Effector CD4-positive, alpha-beta T cell (primary cell): ENCODE data around the gene SCN4A.
"Not testable (repeated sequence)": the region's sequence is repeated elsewhere in the genome, so short reads cannot be mapped to it uniquely, and the experiment has no call there.

Source experiments
- DNase-seq: peaks from one replicate; pipeline ENCODE4 v3.0.0-alpha.2; 2020

The SCN4A gene

DNA sequence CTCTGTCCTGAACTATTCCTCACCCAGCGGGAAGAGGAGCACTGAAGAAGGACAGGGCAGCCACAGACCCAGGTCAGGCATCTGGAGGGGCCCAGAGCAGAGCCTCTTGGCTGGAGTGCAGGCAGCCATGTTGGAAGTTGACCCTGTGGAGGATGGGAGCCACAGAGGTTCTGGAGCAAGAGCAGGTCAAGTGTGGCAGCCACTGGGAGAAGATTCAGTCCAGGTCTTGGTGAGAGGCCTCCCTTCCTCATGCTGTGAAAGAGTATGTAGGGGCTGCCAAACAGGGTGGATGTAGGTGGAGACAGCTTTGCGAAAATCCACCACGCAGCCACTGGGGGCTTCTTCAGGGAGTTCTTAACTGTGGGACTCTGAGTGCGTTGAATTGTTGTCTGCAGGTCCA lies 40.0 kb downstream of the SCN4A start:
- DNase-seq = no peak

DNA sequence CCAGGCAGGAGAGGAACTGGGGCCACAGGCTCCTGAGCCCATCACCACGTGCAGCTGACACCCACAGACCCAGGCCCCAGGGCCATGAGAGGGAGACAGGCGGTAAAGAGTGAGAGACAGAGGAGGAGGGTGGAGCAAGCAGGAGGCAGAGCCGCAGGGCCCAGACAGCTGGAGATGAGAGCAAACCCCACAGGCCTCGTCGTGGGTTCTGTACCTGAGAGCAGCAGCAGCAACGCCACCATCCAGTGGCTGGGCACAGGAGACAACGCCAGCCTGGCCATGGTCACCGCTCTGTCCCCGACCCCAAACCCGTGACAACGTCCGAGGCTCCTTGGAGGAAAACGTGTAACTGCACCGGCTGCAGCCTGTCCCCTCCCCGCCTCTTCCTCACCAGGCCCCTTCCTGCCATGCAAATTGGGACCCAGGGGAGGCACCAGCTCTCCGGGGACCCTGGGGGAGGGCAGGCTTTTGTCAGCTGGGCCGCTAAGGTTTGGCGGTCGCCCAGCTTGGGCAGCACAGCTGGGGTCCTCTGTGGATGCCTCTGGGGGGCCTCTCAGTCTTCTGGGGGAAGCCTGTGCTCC lies 40.6 kb downstream of the SCN4A start, which contains the start of gene CD79B:
Gene CD79B, minus strand, starts transcription at position 351 of the 581 bp plus-strand sequence. Its CDS starts 70 bp downstream, at position 281.
- no peak for DNase-seq

DNA sequence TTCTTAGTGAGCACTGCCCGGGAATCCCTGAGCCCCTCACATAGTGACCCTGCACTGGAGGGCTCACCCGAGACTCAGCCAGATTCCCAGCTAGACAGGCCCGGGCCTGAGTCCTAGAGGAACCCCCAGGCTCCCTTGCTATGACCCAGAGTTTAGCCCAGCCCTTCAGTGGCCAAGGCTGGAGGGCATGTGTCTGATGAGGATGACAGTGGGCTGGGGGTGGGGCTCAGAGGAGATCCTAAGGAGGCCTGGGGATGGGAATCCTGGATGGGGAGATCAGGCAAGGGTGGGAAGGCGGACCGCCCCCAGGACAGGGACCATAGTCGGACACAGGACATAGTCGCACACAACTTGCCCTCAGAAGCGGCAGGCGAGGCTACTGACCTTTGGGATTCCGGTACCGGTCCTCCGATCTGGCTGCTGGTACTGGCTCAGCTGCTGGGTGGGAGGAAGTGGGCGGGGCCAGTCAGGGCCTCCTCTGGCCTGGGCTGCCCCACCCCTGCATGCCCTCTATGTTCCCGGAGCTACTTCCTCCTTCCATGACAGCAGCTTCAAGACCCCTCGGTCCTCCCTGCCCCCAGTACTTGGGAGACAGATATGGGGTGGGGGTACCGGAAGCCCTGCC lies 41.7 kb downstream of the SCN4A start:
- DNase-seq = peak; percentile 41

DNA sequence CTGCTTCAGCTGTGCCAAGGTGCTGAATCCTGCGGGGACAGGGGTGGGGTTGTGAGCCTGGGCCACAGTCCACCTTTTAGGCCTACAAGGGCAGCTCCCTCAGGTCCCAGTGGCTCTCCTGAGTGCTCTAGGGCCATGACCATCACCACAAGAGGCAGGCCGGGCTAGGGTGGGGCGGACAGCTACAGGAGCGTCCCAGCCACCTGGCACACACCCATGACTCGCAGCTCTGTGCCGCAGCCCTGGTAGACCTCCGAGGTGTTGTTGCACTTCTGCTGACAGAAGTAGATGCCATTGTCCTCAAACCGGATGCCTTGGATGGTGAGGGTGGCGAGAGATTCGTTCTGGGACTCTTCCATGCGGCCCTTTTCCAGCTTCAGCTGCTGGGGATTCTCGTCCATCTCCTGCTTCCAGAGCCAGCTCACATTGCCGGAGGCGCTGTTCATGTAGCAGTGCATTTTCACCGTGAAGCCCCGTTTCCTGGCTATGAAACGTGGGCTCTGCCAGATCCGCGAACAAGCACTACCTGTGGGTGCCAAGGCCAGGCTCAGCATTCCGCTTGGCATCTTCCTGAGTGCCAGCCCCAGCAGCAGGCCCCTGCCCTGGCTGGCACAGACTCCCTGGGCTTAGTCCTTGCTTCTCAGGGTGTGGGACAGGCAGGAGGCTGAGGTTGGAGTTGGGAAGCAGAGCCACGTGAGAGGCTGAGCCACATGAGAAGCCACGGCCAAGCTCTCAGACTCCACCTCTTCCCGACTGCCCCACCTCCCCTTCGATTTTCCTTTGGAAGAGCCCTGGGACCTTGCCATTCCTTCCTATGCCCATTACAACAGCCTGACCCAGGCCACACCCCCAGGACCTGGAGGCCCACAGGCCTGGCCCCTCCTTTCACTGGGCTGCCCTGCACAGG lies 42.6 kb downstream of the SCN4A start:
- no peak for DNase-seq

DNA sequence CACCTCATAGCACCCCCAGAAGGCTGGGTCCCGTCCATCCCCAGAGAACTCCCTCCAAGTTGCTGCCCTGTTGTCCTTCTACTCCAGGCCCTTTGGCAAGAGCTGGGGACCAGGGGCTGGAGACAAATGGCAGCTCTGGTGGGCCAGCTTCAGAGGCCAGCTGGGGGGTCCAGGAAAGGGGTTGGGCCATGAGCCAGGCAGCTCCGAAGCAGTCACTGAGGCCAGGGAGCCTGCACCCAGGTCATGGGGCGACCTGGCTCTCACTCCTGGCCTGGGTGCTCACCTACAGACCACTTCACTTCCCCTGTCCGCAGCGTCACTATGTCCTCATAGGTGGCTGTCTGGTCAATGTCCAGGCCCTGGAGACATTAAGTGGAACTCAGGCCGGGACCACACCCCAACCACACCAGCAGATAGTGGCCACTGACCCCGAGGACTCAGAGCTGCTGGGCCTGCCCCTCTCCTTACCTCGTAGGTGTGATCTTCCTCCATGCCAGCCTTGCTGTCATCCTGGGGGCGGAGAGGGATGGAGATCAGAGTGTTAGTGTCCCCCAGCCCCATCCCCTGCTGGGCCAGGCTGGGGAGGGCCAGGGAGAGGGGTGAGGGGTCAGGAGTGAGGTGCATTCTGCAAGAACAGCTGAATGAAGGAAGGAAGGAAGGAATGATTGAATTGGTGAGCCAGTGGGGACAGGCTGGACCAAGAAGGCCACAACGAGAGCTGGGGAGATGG lies 43.6 kb downstream of the SCN4A start:
- no peak for DNase-seq

DNA sequence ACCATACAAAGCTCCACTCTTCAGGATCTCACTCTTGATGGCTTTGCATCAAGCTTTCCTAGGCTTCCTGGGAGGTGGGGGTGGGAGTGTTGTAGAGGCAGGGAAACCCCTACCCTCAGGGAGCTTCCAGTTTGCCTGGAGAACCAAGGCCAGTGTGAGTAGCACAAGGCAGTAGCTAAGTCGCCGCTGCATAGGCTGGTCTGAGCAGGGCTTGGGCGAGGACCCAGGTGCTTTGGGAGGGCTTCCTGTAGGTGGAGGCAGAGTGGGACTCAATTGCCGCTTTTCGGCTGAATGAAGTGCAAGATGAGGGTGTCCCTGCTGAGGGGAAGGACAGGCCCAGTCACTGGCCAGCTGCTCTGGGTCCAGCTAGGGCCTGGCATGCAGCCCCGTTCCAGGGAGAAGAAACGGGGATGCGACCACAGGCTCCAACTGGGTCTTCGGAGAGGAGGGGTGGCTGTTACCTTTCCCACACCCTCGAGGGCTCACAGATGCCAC lies 44.5 kb downstream of the SCN4A start:
- no peak for DNase-seq

DNA sequence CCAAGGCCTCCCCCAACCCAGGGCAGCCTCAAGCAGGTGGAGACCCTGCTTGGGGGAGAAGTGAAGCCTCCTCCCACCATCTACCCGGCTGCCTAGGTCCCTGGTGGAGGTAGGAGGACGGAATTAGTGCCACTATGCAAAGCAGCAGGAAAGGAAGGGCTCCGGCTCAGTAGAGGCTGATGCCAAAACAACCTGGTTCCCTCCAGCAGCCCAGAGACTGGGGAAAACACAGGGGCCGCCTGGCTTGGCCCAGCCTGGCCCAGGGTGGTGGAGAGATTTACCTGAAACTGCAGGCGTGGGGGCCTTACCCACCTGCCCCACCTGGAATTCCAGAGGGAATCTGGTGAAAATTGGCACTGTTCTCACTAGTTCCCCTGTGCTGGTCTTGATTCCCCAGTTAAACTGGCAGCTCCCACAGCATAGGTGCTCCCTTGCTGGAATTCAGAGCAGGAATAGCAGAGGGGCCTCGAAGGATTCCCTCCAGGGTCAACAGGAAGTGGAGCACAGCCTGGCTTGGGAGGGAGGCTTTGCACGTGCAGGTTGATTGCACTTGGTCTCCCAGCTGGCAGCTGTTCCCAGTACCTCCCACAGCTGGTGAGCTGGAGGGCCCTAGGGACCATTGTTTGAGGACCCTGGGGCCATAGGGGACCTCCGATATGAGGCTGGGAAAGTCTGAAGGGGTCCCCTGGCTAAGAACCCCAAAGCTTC lies 45.1 kb downstream of the SCN4A start:
- DNase-seq = no peak

DNA sequence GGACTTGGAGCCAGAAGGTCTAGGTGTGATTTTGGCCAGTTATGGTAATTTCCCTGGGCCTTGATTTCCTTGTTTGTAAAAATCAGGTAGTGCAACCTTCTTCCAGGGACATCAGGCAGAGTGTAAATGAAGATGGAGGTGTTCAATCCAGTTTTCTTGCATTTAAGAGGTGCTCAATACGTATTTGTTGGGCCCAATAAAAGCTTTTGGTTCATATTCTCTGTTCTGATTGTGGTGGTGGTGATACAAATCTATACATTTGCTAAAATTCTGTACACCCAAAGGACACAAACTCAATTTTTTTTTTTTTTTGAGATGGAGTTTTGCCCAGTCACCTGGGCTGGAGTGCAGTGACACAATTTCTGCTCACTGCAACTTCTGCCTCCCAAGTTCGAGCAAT lies 46.6 kb downstream of the SCN4A start:
- no peak for DNase-seq

DNA sequence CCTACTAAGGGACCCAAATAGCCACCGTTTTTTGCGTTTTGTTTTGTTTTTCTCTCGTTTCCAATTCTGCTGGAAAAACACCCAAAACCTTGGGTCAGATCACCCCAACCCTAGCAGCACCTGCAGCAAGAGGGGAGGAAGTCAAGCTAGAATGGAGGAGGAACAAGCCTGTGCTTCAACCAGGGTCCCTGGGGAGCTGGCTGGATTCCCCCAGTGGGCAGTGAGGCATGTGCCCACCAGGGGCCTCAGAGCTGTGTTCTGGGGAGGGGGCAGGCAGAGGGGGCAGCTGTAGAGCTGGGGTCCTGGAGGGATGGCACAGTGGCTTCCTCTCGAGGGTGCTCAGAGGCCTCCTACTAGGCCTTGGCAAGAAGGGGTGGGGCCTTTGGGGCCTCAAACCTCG lies 47.1 kb downstream of the SCN4A start:
- DNase-seq = no peak

DNA sequence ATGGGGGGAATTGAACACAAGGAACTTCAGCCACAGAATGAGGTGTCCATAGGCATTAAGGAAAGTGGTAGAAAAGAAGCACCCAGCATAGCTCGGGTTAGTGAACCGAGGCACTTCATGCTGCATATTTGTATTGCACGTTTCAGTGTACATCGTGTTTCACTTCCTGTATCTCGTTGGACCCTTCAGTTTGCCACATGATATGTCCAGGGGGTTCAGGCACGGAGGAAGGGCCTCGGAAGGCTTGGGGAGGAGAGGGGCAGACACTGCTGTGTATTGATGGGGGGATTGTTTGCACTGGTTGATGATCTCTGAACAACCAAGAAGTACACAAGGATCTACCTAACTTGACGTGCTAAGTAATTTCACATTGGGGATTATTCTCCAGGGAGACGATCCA lies 50.3 kb downstream of the SCN4A start:
- not testable (repeated sequence) for DNase-seq

DNA sequence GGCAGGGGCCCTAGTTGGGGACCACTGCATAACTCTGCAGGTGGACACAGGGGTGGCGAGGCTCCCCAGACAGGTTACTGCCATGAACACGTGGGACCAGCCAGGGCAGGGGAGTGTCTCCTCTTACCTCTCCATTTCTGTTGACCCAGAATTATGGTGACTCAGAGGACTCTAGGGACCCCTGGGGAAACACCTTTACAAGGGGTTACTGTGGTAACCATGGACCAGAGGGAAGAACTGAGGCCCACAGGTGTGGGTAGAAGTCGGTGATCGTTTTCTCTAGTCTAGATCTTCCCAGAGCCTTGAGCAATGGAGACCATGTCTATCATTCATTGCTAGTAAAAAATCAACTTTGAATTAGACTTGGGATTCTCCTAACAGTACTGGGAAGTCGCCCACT lies 51.9 kb downstream of the SCN4A start:
- not testable (repeated sequence) for DNase-seq

DNA sequence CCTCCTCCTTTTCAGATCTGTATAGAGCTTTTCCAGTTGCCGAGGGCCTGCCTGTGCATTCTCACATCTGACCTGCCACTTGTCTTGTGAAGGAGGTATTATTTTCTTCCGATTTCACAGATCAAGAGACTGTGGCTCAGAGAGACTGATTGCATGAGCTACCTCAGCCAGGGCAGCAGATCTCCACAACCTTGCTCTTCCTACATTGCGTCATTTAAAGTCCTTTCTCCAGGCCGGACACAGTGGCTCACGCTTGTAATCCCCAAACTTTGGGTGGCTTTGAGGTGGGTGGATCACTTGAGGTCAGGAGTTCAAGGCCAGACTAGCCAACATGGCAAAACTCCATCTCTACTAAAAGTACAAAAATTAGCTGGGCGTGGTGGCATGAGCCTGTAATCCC lies 52.7 kb downstream of the SCN4A start:
- DNase-seq = not testable (repeated sequence)

DNA sequence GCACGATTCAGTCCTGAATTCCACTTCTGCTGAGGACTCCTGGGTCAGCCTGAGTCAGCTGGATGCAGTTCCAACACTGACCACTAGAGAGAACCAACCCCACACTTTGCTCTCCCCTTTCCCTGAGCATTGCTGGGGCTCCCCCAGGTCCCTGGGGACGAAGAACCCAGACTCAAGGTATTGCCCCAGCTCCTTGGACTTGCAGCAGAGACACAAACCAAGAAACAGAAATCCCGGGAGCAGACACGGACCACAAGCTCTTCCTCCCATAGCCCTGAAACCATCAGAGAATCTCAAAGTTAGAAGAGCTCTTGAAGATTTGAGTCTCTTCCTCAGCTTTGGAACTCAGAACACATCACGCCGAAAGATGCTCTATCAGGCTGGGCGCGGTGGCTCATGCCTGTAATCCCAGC lies 53.4 kb downstream of the SCN4A start:
- DNase-seq = peak; percentile 67

DNA sequence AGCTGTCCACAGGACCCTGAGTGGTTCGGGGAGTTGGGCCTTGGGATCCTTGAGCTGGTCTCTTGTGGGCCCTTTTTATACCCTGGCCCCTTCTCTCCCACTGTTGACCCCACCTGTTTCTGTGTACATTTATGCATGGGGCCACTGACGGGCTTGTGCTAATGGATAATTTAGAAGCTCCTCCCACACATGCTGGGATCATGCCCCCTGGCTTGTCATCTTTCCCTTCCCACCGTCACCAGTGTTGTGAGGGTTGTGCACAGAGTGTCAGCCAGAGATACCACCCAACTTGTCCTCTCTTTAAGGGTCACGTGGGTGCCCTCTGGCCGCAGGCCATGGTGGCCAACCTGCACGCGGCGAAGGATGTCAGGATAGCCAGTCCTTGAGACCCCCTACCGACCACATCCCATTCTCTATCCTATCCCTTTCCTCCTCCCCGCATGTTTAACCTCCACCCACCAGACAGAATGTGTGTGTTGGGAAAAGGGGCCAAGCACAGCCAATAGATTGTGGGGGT lies 53.9 kb downstream of the SCN4A start, which contains the start of gene GH1:
Gene GH1, minus strand, starts transcription at position 51 of the 517 bp plus-strand sequence. CDS start 63 bp downstream, outside the sequence.
- not testable (repeated sequence) for DNase-seq

DNA sequence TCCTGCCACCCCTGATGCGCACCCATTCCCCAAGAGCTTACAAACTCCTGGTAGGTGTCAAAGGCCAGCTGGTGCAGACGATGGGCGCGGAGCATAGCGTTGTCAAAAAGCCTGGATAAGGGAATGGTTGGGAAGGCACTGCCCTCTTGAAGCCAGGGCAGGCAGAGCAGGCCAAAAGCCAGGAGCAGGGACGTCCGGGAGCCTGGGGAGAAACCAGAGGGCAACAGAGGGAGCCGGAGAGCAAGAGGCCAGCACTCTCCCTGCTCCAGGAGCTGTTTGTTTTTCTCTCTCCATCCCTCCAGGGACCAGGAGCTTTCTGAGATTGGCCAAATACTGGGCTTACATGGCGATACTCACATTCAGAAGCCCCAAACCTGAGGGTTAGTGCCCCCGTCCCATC lies 54.4 kb downstream of the SCN4A start:
- DNase-seq = no peak

DNA sequence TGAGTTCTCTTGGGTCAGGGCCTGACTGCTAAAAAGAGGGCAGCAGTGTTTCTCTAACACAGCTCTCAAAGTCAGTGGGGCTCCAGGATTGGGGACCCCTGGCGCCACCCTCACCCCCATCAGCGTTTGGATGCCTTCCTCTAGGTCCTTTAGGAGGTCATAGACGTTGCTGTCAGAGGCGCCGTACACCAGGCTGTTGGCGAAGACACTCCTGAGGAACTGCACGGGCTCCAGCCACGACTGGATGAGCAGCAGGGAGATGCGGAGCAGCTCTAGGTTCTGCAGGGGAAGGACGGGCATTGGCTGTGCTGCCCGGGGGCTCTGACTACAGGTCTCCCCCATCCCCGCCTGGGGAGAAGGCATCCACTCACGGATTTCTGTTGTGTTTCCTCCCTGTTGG lies 55.1 kb downstream of the SCN4A start:
- DNase-seq = no peak

DNA sequence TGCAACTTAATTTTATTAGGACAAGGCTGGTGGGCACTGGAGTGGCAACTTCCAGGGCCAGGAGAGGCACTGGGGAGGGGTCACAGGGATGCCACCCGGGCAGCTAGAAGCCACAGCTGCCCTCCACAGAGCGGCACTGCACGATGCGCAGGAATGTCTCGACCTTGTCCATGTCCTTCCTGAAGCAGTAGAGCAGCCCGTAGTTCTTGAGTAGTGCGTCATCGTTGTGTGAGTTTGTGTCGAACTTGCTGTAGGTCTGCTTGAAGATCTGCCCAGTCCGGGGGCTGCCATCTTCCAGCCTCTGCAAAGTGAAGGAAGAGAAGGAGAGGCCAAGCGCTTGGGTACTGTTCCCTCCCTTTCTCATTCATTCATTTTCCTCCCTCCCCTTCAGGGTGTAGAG lies 55.5 kb downstream of the SCN4A start:
- not testable (repeated sequence) for DNase-seq

DNA sequence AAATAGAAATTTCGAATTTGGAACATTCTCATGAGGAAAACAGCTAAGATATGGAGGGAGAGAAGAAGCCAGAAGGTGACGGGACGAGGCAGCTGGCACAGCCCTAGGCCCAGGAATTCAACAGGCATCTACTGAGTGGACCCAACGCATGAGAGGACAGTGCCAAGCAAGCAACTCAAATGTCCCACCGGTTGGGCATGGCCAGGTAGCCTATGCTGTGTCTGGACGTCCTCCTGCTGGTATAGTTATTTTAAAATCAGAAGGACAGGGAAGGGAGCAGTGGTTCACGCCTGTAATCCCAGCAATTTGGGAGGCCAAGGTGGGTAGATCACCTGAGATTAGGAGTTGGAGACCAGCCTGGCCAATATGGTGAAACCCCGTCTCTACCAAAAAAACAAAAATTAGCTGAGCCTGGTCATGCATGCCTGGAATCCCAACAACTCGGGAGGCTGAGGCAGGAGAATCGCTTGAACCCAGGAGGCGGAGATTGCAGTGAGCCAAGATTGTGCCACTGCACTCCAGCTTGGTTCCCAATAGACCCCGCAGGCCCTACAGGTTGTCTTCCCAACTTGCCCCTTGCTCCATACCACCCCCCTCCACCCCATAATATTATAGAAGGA lies 56.0 kb downstream of the SCN4A start:
- DNase-seq = no peak

DNA sequence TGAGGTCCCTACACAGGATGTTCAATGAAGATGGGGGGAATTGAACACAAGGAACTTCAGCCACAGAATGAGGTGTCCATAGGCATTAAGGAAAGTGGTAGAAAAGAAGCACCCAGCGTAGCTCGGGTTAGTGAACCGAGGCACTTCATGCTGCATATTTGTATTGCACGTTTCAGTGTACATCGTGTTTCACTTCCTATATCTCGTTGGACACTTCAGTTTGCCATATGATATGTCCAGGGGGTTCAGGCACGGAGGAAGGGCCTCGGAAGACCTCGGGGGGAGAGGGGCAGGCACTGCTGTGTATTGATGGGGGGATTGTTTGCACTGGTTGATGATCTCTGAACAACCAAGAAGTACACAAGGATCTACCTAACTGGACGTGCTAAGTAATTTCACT lies 57.0 kb downstream of the SCN4A start:
- not testable (repeated sequence) for DNase-seq

DNA sequence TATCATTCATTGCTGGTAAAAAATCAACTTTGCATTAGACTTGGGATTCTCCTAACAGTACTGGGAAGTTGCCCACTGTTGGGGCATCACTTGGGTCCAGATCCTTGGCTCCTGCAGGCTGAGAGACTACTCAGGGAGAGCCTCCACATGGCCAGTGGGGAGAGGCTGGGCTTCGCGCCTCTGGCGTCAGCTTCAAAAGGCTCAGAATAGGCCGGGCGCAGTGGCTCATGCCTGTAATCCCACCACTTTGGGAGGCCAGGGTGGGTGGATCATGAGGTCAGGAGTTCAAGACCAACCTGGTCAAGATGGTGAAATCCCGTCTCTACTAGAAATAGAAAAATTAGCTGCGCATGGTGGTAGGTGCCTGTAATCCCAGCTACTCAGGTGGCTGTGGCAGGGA lies 58.2 kb downstream of the SCN4A start:
- no peak for DNase-seq

DNA sequence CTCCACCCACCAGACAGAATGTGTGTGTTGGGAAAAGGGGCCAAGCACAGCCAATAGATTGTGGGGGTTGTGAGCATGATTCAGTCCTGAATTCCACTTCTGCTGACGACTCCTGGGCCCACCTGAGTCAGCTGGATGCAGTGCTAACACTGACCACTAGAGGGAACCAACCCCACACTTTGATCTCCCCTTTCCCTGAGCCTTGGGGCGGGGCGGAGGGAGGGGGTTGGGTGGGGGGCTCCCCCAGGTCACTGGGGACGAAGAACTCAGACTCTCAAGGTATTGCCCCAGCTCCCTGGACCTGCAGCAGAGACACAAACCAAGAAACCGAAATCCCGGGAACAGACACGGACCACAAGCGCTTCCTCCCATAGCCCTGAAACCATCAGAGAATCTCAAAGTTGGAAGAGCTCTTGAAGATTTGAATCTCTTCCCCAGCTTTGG lies 61.0 kb downstream of the SCN4A start:
- DNase-seq = peak; percentile 47
